ENCODE results near the gene BTNL3. TPM values are rescaled to one million over a fixed set of nuclear protein-coding genes. Genes with fewer than 3 reads are reported as not detected.

BTNL3 gene
- total and polyA plus RNA-seq, 2 donors (not counting 3 experiments of a cell fraction or from before 2014, with no cell fraction given) = not detected

- Histone ChIP-seq H2AFZ (ENCODE audit: low read depth, low read length) (no peak overlapping the region), H4K20me1 (replicated peaks; ENCODE audit: control insufficient read depth, extremely low read depth, insufficient read depth, low read length) (no peaks in the 10 kb centered on the region), H3K36me3 (ENCODE audit: control insufficient read depth in 2 of 2, extremely low read depth in 1 of 2, insufficient read depth in 2 of 2, low read length in 2 of 2) (no peaks in the 10 kb centered on the region), H3K79me2 (ENCODE audit: control insufficient read depth, insufficient read depth, low read length) (no peaks in the 10 kb centered on the region), H3K4me3 (replicated peaks in 1 of 3; ENCODE audit: insufficient read depth in 1 of 3, low read depth in 1 of 3, low read length in 3 of 3) (no peak overlapping the region), H3K4me2 (ENCODE audit: insufficient read depth, low read length) (peak overlapping the region; percentile 42), H3K9me3 (replicated peaks; ENCODE audit: control insufficient read depth, insufficient read depth, low read length) (no peaks in the 10 kb centered on the region), H3K27ac (ENCODE audit: insufficient read depth, low read depth, low read length) (no peak overlapping the region), H3K9me1 (replicated peaks; ENCODE audit: control insufficient read depth, extremely low read depth, insufficient read depth, low read length) (no peaks in the 10 kb centered on the region), H3K4me1 (ENCODE audit: control insufficient read depth, extremely low read depth, insufficient read depth, low read length) (peaks cover 3% of the 10 kb centered on the region), H3K27me3 (ENCODE audit: control insufficient read depth in 2 of 2, insufficient read depth in 2 of 2, low read length in 2 of 2) (peaks cover 32 to 47% of the 10 kb centered on the region in 2 experiments), H3K9ac (replicated peaks; ENCODE audit: extremely low read depth, insufficient read depth, low read length) (no peak overlapping the region)
- POLR2A ChIA-PET = no interaction called here
- dilution Hi-C loops (cut with MboI; ENCODE audit: extremely low pct_ligation_motif_present, low sequenced_read_pairs) (no loop called here), intact Hi-C loops (cut with micrococcal nuclease) (loop anchor here (5.0 kb wide), 1 partner anchor 267 kb away; no protein-coding TSS in a partner anchor)
- FAIRE-seq = no peak
- TF ChIP-seq EZH2 (IDR thresholded peaks at IDR 0.05; ENCODE audit: borderline replicate concordance, low read depth, low read length, severe bottlenecking) (no peak), MAX (IDR thresholded peaks at IDR 0.05; ENCODE audit: insufficient read depth, insufficient read length) (no peak)
- CTCF ChIA-PET = interaction anchor here (1.5 kb wide), 1 partner anchor 11 kb away, joined by 4 read pairs; no protein-coding TSS in a partner anchor
- DNase-seq (ENCODE audit: low read depth, low spot score) = no peak
- BruUV-seq (replicated peaks) = no TSS peak
Measured at GRCh38 chr5:181054138-181054537, 65.5 kb downstream of the BTNL3 start.

GRCh38 chr5:181054871-181055459 is 66.3 kb downstream of the BTNL3 start:
- Histone ChIP-seq H3K4me3 (replicated peaks in 1 of 3; ENCODE audit: insufficient read depth in 1 of 3, low read depth in 1 of 3, low read length in 3 of 3) (no peak overlapping the region), H2AFZ (ENCODE audit: low read depth, low read length) (no peak overlapping the region), H3K4me1 (ENCODE audit: control insufficient read depth, extremely low read depth, insufficient read depth, low read length) (peaks cover 3% of the 10 kb centered on the region), H3K27me3 (ENCODE audit: control insufficient read depth in 2 of 2, insufficient read depth in 2 of 2, low read length in 2 of 2) (peaks cover 36 to 56% of the 10 kb centered on the region in 2 experiments), H4K20me1 (replicated peaks; ENCODE audit: control insufficient read depth, extremely low read depth, insufficient read depth, low read length) (no peaks in the 10 kb centered on the region), H3K79me2 (ENCODE audit: control insufficient read depth, insufficient read depth, low read length) (no peaks in the 10 kb centered on the region), H3K36me3 (ENCODE audit: control insufficient read depth in 2 of 2, extremely low read depth in 1 of 2, insufficient read depth in 2 of 2, low read length in 2 of 2) (no peaks in the 10 kb centered on the region), H3K4me2 (ENCODE audit: insufficient read depth, low read length) (no peak overlapping the region), H3K27ac (ENCODE audit: insufficient read depth, low read depth, low read length) (no peak overlapping the region), H3K9me3 (replicated peaks; ENCODE audit: control insufficient read depth, insufficient read depth, low read length) (no peaks in the 10 kb centered on the region), H3K9ac (replicated peaks; ENCODE audit: extremely low read depth, insufficient read depth, low read length) (no peak overlapping the region), H3K9me1 (replicated peaks; ENCODE audit: control insufficient read depth, extremely low read depth, insufficient read depth, low read length) (no peaks in the 10 kb centered on the region)
- FAIRE-seq = no peak
- no TSS peak for BruUV-seq (replicated peaks)
- no peak for DNase-seq (ENCODE audit: low read depth, low spot score)
- POLR2A ChIA-PET = no interaction called here
- dilution Hi-C loops (cut with MboI; ENCODE audit: extremely low pct_ligation_motif_present, low sequenced_read_pairs) = no loop called here
- intact Hi-C loops (cut with micrococcal nuclease) = loop anchor here (5.0 kb wide), 1 partner anchor 268 kb away; no protein-coding TSS in a partner anchor
- CTCF ChIA-PET = interaction anchor here (0.8 to 1.1 kb wide), 2 partner anchors 9 to 270 kb away, joined by 3 read pairs; no protein-coding TSS in a partner anchor
- no peak for TF ChIP-seq MYC (IDR thresholded peaks at IDR 0.05; ENCODE audit: low read depth, low read length)
- TF ChIP-seq JUN (IDR thresholded peaks at IDR 0.05; ENCODE audit: borderline replicate concordance, insufficient read depth, insufficient read length, low read depth) = no peak
- TF ChIP-seq MAX (IDR thresholded peaks at IDR 0.05; ENCODE audit: insufficient read depth, insufficient read length) = no peak
- TF ChIP-seq FOS (IDR thresholded peaks at IDR 0.05; ENCODE audit: borderline replicate concordance, insufficient read depth, low read length) = no peak
- TF ChIP-seq EZH2 (IDR thresholded peaks at IDR 0.05; ENCODE audit: borderline replicate concordance, low read depth, low read length, severe bottlenecking) = no peak
- TF ChIP-seq POLR2A (IDR thresholded peaks at IDR 0.05; ENCODE audit: low read depth, low read length) = no peak
- TF ChIP-seq POLR2AphosphoS5 (IDR thresholded peaks at IDR 0.05; ENCODE audit: insufficient read depth, low read depth, low read length) = no peak
- no peak for TF ChIP-seq CTCF (IDR thresholded peaks at IDR 0.05; ENCODE audit: extremely low read depth in 1 of 2, insufficient read depth in 1 of 2, low read depth in 1 of 2, low read length in 2 of 2)
- TF ChIP-seq GATA2 (IDR thresholded peaks at IDR 0.05; ENCODE audit: insufficient read depth, insufficient read length, low read depth, low read length) = no peak
